NCI-H345 (cell line): Measurements from ENCODE around the gene PALLD.

Experiments used
- DNase-seq: peaks from one replicate; lab custom pipeline; 2025; lab: John Stamatoyannopoulos, UW

Gene PALLD

GRCh38 chr4:168765726-168766125 is 268.9 kb downstream of the PALLD start:
- DNase-seq = no peak

DNA sequence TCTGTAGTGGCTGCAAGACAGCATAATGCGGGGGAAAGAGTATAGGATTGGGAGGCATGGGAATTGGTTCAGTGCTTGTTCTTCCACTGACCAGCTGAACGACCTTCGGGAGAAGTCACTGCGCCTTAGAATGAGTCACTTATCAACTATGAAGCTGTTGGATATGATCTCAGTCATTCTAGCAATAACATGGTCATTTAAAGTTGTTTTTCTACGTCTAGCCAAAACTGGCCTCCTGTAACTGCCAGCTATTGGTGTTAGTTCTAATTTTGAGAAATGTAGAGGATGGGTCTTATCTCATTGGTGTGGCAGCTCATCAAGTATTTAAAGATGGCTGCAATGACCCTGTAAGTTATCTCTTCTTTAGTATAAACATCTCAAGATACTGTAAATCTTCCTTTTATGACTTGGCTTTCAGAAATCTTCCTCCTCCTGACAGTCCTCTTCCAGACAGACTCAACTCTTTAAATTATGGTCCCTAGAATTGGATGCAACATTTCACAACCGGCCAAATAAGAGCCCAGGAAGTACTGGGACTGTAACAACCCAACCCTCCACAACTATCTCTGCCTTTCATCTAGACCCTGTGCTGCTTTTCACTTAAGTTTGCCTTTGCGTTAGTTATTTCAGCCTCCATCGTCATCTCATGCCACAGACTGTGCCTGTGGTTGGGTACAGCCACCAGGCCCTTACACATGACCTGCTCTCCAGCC is 269.9 kb downstream of the PALLD start:
- DNase-seq = no peak

DNA sequence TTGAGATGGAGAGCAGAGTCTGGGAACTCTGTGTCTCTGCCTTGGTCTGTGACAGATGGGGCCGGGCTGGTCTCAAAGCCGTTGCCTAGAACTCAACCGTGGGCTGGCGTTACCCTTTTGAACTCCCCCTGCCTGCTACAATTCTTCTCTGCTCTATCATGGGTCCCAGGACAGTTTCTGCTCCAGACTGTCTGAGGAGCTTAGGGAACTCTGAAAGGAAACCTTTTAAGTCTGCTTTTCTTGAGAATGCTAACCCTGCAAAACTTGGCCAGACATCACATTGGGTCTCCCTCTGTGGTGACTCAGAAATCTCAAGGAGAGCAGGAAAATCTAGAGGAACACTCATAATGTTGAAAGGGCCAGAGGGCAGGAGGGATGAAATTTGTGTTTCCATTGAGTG is 272.6 kb downstream of the PALLD start:
- DNase-seq = no peak

DNA sequence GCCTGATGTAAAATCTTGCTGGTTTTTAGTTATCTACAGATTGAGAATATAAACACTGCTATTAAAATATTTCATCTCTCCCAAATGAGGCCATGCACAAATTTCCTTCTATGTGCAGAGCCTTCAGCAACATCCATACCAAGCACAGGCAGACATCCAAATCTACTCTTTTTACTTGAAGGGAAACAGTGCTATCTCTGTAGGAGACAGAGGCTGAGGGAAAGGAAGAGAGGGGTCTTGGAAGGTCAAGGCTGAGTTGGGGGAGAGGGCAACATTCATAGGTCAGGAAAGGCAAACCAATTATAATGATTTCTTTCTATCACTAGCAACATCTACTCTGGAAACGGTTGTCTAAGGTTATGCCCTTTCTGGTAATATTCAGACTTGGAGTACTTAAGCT is 273.0 kb downstream of the PALLD start:
- DNase-seq = no peak

DNA sequence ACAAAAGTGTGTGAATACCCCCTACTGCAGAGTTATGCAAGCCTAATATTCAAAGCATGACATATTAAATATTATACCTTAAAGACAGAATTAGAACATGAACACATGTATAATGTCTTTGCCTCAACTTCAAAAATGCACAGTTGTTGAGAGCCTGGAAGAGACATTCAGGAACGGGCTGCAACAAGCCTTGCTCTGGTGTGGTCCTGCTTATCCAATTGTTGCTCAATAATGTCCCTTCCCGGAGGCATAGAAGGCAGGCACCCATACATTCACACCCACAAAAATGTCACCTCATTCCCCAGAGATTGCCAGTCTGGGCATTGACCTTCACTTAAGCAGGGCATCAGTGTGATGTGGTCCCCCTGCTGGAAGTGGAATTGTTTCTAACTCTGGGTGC is 274.4 kb downstream of the PALLD start:
- DNase-seq = no peak

- no peak for DNase-seq
These were observed 276.7 kb downstream of the PALLD start for GRCh38 chr4:168773388-168774195.

DNA sequence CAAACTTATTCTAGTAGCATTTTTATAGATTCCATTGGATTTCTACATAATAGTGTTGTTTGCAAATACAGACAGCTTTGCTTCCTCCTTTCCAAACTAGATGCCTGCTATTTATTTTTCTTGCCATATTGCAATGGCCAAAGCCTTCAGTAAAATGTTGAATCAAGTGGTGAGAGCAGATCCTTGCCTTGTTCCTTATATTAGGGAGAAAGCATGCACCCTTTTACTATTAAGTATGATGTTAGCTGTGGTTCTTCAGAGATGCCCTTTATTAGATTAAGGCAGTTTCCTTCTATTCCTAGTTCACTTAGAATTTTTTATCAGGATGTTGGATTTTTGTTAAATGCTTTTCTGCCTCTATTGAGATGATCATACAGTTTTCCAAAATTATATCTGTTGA is 279.5 kb downstream of the PALLD start:
- no peak for DNase-seq

DNA sequence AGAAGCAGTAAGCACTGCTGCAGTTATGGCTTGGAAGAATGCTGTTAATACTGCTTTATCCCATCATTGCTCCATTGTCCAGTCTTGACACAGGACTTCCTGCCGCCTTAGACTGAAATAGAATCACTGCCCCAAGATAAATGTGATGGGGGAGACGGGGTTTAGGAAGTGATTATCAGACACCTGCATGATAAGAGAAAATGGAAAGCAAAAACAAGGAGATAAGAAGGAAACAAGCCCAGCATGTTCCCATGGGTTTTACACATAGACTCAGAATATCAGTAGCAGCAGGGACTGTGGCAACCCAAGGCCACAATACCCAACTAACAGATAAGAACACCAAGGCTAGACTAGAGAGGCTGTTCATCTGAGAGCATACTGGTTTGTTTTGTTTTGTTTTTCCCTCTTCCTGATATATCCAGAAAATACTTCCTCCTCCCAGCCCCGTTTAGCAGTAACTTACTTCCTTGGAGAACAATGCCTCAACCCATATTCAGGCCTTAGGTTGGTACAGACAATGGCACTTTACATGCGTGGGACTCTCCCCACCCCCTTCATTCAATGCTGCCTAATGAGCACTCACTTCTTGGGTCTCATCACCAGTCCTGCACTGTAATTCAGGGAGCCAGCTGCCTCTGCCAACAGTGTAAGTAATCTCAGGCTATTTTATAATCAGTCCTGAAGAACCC is 280.6 kb downstream of the PALLD start:
- DNase-seq = no peak

- no peak for DNase-seq
These were observed 284.5 kb downstream of the PALLD start for GRCh38 chr4:168781341-168781740.

GRCh38 chr4:168781926-168782325 is 285.1 kb downstream of the PALLD start:
- no peak for DNase-seq

- no peak for DNase-seq
These were observed 285.6 kb downstream of the PALLD start for GRCh38 chr4:168782439-168782838.

DNA sequence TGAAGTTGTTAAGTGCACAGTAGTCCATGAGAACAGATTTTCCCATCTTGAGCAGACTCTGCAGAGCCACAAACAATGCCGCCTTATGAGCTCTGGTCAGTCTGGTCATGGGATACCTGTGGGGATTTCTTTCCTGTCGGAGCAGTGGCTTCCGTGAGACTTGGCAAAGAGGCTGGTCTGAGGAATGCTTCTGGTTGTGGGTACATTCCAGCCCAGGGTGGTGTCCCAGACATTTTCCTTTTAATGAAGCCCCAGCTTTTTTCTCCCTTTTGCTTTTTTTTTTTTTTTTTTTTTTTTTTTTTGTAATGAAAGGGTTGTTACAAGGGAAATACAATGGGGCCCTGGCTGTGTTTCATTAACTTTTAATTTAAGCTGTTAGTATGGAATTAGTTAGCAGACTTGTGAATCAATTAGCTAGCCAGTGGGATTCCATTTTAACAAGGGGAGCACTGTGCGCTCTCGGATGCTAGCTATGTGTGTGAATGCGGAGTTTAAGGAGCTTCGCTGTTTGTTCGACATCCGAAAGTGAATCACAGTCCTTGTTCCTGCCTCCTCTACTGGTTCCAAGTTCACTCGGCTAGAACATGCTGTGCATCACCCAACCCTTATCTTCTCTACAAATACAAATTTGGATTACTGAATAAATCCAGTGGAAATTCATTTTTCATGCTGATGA is 288.1 kb downstream of the PALLD start:
- no peak for DNase-seq

- no peak for DNase-seq
These were observed 290.5 kb downstream of the PALLD start for GRCh38 chr4:168787334-168787733.

DNA sequence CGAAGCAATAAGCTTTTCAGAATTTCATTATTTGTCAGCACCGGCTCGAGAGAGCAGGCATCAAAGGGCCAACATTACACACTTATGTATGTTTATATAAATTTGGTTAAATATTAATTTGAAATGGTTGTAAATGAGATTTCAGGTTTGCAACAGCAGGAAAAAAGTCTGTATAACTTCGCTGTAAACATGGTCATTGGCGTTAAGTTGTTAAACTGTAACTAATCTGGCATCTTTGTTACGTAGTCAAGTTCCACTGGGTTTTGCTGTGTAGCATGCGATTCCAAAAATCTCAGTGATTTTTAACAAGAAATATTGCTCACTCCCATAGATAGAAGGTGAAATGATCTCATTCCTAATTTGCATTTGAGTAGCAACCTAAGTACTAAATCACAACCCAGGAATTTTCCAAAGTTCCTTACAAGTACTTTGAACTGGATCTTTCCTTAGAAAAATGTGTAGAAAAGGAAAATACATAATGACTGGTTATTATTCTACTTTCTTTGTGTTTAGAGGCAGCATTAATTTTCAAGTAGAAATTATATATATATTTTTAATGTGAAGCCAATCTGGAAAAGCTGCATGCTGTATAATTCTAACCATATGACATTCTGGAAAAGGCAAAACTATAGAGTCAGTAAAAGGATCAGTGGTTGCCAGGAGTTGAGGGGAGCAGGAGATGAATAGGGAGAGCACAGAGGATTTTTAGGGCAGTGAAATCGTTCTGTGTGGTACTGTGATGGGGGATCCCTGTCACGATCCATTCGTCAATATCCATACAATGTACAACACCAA is 291.1 kb downstream of the PALLD start:
- no peak for DNase-seq

DNA sequence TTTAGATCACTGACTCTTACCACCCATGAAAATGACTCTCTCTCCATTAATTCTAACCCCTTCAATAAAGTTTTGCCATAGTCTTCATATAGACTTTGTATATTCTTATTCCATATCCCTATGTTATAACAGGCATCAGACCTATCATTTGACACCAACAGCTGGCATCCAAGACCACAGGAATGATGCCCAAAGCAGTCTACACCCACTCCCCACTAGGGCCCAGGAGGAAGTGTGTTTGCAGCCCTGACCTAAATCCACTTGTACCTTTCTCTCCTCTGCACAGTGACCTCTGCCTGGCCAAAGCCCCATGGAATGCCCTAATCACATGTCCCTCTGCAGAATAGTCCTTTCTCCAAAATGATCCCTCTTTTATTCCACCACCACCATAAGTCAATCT is 294.0 kb downstream of the PALLD start:
- no peak for DNase-seq

GRCh38 chr4:168791376-168791775 is 294.5 kb downstream of the PALLD start:
- no peak for DNase-seq

GRCh38 chr4:168793542-168793941 is 296.7 kb downstream of the PALLD start:
- no peak for DNase-seq

DNA sequence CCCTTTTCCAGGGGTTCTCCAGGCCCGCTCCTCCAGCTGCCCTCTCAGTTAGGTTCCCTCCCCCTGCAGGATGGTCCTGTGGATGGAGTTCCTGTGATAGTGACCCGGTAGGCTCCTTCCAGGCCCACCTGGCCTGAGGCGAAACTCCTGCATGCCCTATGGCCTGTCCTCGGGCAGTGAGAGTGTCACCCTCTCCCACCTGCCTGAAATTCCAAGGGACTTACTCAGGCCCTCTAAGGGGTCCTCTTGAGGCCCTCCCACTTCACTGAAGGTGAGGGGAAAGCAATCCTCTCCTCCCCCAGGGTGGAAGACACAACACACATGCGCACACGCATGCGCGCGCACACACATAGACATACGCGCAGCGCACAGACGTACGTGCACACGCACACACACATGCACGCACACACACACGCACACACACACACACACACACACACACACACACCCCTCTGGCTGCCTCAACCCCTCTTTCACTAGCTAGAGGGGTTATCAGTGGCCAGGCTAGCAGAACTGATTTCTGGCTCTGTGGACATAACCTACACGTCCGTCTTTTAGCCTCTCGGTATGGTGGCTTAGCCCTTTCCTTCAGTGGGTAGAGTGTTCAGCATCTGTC is 297.3 kb downstream of the PALLD start:
- DNase-seq = no peak

DNA sequence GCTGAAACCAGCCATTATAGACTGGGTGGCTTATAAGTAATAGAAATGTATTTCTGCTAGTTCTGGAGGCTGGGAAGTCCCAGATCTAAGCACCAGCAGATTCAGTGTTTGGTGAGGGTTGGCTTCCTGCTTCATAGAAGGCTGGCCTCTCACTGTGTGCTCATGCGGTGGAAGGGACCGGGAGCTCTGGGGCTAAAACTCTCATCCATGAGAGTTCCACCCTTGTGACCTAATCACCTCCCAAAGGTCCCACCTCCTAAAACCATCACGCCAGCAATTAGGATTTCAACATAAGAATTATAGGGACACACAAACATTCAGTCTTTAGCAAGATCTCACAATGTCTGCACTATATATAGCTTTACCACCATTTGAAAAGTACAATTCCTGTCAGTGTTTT is 298.0 kb downstream of the PALLD start:
- DNase-seq = no peak

GRCh38 chr4:168795346-168795745 is 298.5 kb downstream of the PALLD start:
- DNase-seq = no peak
